Measurements from ENCODE around the gene ZNF667.

The ZNF667 gene

GRCh38 chr19:56393119-56394012 is 83.8 kb downstream of the ZNF667 start, which contains the start of gene ZNF582 (continued):
- TF ChIP-seq ZNF148 (tag by site-specific recombination; IDR thresholded peaks at IDR 0.05; ENCODE audit: borderline replicate concordance) (no peak), ZBTB1 (tag by site-specific recombination; IDR thresholded peaks at IDR 0.05) (no peak), ZNF785 (tag by site-specific recombination; IDR thresholded peaks at IDR 0.05) (peak; percentile 96), ZNF341 (tag by site-specific recombination; IDR thresholded peaks at IDR 0.05; ENCODE audit: low read depth) (no peak), KLF1 (tag by site-specific recombination; IDR thresholded peaks at IDR 0.05) (no peak)

All from HEK293 (cell line).